ENCODE data around the gene RND1.
"Not testable (repeated sequence)": the region's sequence is repeated elsewhere in the genome, so short reads cannot be mapped to it uniquely, and the experiment has no call there.

RND1 gene

GRCh38 chr12:48868451-48868850 is 2.8 kb upstream of the RND1 start:
- FAIRE-seq (no peak), DNase-seq (ENCODE audit: low spot score) (no peak)

- no peak for DNase-seq (ENCODE audit: low spot score)
- FAIRE-seq, result no peak
These were observed 512 bp upstream of the RND1 start for GRCh38 chr12:48866052-48866711.

GRCh38 chr12:48863291-48863690 is 2.4 kb downstream of the RND1 start:
- no peak for DNase-seq (ENCODE audit: low spot score)
- FAIRE-seq, result no peak

GRCh38 chr12:48862760-48863159 is 2.9 kb downstream of the RND1 start:
- no peak for FAIRE-seq
- no peak for DNase-seq (ENCODE audit: low spot score)

GRCh38 chr12:48861111-48861510 is 4.6 kb downstream of the RND1 start:
- no peak for FAIRE-seq
- no peak for DNase-seq (ENCODE audit: low spot score)

- not testable (repeated sequence) for DNase-seq (ENCODE audit: low spot score); FAIRE-seq
These were observed 5.4 kb downstream of the RND1 start for GRCh38 chr12:48860236-48860635.

- no peak for FAIRE-seq
- no peak for DNase-seq (ENCODE audit: low spot score)
These were observed 6.1 kb downstream of the RND1 start for GRCh38 chr12:48859607-48860006.

- FAIRE-seq, result no peak
These were observed 7.6 kb downstream of the RND1 start for GRCh38 chr12:48858043-48858442.

GRCh38 chr12:48857278-48857994 is 8.2 kb downstream of the RND1 start:
- DNase-seq (ENCODE audit: low spot score) (no peak), FAIRE-seq (no peak)

More at GRCh38 chr12:48858043-48858442, 7.6 kb downstream of the RND1 start:
- no peak for DNase-seq (ENCODE audit: low spot score)

GRCh38 chr12:48856379-48856778 is 9.3 kb downstream of the RND1 start:
- FAIRE-seq (no peak), DNase-seq (ENCODE audit: low spot score) (no peak)

- not testable (repeated sequence) for DNase-seq (ENCODE audit: low spot score); FAIRE-seq
These were observed 10.7 kb downstream of the RND1 start for GRCh38 chr12:48854932-48855331.

GRCh38 chr12:48854488-48854887 is 11.2 kb downstream of the RND1 start:
- no peak for FAIRE-seq

GRCh38 chr12:48852734-48853688 is 12.7 kb downstream of the RND1 start:
- peak; percentile 61 for DNase-seq (ENCODE audit: low spot score)
- peak; percentile 63 for FAIRE-seq

More at GRCh38 chr12:48854488-48854887, 11.2 kb downstream of the RND1 start:
- DNase-seq (ENCODE audit: low spot score), result no peak

- DNase-seq (ENCODE audit: low spot score) (peak; percentile 93), FAIRE-seq (peak; percentile 80)
These were observed 13.6 kb downstream of the RND1 start, which contains the start of gene DDX23 for GRCh38 chr12:48851883-48852733. TSS of gene DDX23 (minus strand) at chr12:48852163. CDS start at chr12:48845782, 6,381 bp downstream.

- not testable (repeated sequence) for FAIRE-seq; DNase-seq (ENCODE audit: low spot score)
These were observed 23.6 kb downstream of the RND1 start for GRCh38 chr12:48842021-48842420.

- FAIRE-seq, result no peak
- no peak for DNase-seq (ENCODE audit: low spot score)
These were observed 27.6 kb downstream of the RND1 start for GRCh38 chr12:48838048-48838447.

GRCh38 chr12:48832321-48833060 is 33.2 kb downstream of the RND1 start:
- FAIRE-seq (no peak), DNase-seq (ENCODE audit: low spot score) (no peak)

GRCh38 chr12:48831257-48831656 is 34.4 kb downstream of the RND1 start:
- DNase-seq (ENCODE audit: low spot score), result no peak
- no peak for FAIRE-seq

GRCh38 chr12:48828841-48829575 is 36.7 kb downstream of the RND1 start:
- DNase-seq (ENCODE audit: low spot score) (no peak), FAIRE-seq (no peak)

Measured in RCC 7860 (cell line).